HCT116 (cell line): ENCODE data around the gene UGT1A7. TPM values are rescaled to one million over a fixed set of nuclear protein-coding genes. Genes with fewer than 3 reads are reported as not detected.

Source experiments
- ATAC-seq: fragments of 200-7000 bp; cut with Tn5 transposase; 2 replicates; pipeline ENCODE4 v1.9.1; 2020; ENCODE audit warnings: mild to moderate bottlenecking, moderate library complexity
- BruUV-seq: library from RNA; stranded (reverse); fragments of 400-500 nt; replicated peaks from 2 replicates; lab custom pipeline; 2021; lab: Mats Ljungman, UMichigan
- CTCF ChIA-PET: fragments of 300-600 bp; sonication (Branson Sonifier 250); formaldehyde crosslinking; loops from one replicate; lab custom pipeline; 2021; ENCODE audit warnings: antibody characterized with exemption; lab: Charles Lee
- POLR2A ChIA-PET: fragments of 300-600, 350-600 bp; sonication (Branson Sonifier 250); formaldehyde crosslinking; loops from one replicate; lab custom pipeline; 2021; ENCODE audit warnings: antibody characterized with exemption; lab: Charles Lee
- RAD21 ChIA-PET, 2 experiments: fragments of 300-600 bp; sonication (Branson Sonifier 250); formaldehyde crosslinking; loops; one replicate each; lab custom pipeline; 2023; ENCODE audit warnings: low total read pairs in 2 of 2; ENCODE audit not compliant: uncharacterized antibody in 2 of 2, unreplicated experiment in 2 of 2, low non-redundant PET in 1 of 2; lab: Charles Lee
- DNase-seq: peaks from one replicate; pipeline ENCODE4 v3.0.0-alpha.2; 2010; ENCODE audit warnings: low read depth, low spot score
- H2AFZ ChIP-seq: fragments of 200-600 bp; shearing (Covaris generic), sonication (generic); 2 replicates; pipeline ENCODE4 v1.6.1; 2017; ENCODE audit warnings: low read depth, mixed run types, mixed read lengths, antibody characterized with exemption, low read length; ENCODE audit not compliant: poor library complexity, severe bottlenecking
- H3K27ac ChIP-seq: 2 replicates; pipeline ENCODE4 v1.5.1; 2012; ENCODE audit warnings: low read depth, low read length
- H3K27me3 ChIP-seq: fragments of 200-600 bp; sonication (generic); 2 replicates; pipeline ENCODE4 v1.6.1; 2016; ENCODE audit warnings: mixed run types, low read length, mixed read lengths; ENCODE audit not compliant: insufficient read depth
- H3K36me3 ChIP-seq, 2 experiments: fragments of 200-500 bp in 1 of 2; fragments of 200-600 bp in 1 of 2; sonication (Bioruptor generic) in 1 of 2; sonication (generic) in 1 of 2; 2 replicates each; pipeline versions ENCODE4 v1.5.1 to v1.6.1; 2014 to 2016; ENCODE audit warnings: low read length in 2 of 2, inconsistent platforms in 1 of 2, mixed read lengths in 1 of 2, mixed run types in 1 of 2; ENCODE audit not compliant: insufficient read depth in 2 of 2, control insufficient read depth in 1 of 2
- H3K4me1 ChIP-seq, 2 experiments: fragments of 200-600 bp in 1 of 2; sonication (generic) in 1 of 2; 2 replicates each; pipeline versions ENCODE4 v1.5.1 to v1.6.1; 2012 to 2017; ENCODE audit warnings: low read length in 2 of 2, inconsistent platforms in 1 of 2, mild to moderate bottlenecking in 1 of 2, mixed read lengths in 1 of 2, mixed run types in 1 of 2, moderate library complexity in 1 of 2; ENCODE audit not compliant: insufficient read depth in 2 of 2, control insufficient read depth in 1 of 2
- H3K4me2 ChIP-seq: fragments of 200-600 bp; sonication (generic); 2 replicates; pipeline ENCODE4 v1.6.1; 2017; ENCODE audit warnings: mixed run types, low read length, mixed read lengths
- H3K4me3 ChIP-seq, 2 experiments: fragments of 200-600 bp in 1 of 2; sonication (generic) in 1 of 2; replicated peaks in 1 of 2; 2 replicates each; pipeline ENCODE4 v1.5.1; 2011 to 2016; ENCODE audit warnings: low read length in 2 of 2, control low read depth in 1 of 2, low read depth in 1 of 2, mild to moderate bottlenecking in 1 of 2, mixed read lengths in 1 of 2, mixed run types in 1 of 2
- H3K79me2 ChIP-seq: fragments of 200-600 bp; sonication (generic); 2 replicates; pipeline ENCODE4 v1.6.1; 2017; ENCODE audit warnings: mild to moderate bottlenecking, mixed run types, low read length, moderate library complexity, mixed read lengths; ENCODE audit not compliant: insufficient read depth
- H3K9ac ChIP-seq: fragments of 200-600 bp; sonication (generic); 2 replicates; pipeline ENCODE4 v1.6.1; 2016; ENCODE audit warnings: low read length, mixed read lengths
- H3K9me2 ChIP-seq: fragments of 200-600 bp; sonication (generic), shearing (Covaris generic); 2 replicates; pipeline ENCODE4 v1.6.1; 2017; ENCODE audit warnings: mixed run types, mild to moderate bottlenecking, moderate library complexity; ENCODE audit not compliant: insufficient read depth
- H3K9me3 ChIP-seq, 2 experiments: fragments of 200-500 bp in 1 of 2; fragments of 200-600 bp in 1 of 2; sonication (Bioruptor generic) in 1 of 2; sonication (generic) in 1 of 2; 2 replicates each; pipeline ENCODE4 v1.6.1; 2014 to 2017; ENCODE audit warnings: low read length in 2 of 2, mixed read lengths in 2 of 2, inconsistent platforms in 1 of 2, low read depth in 1 of 2, mild to moderate bottlenecking in 1 of 2, mixed run types in 1 of 2, moderate library complexity in 1 of 2; ENCODE audit not compliant: control insufficient read depth in 1 of 2, insufficient read depth in 1 of 2
- H4K20me1 ChIP-seq: fragments of 200-600 bp; sonication (generic), shearing (Covaris generic); 2 replicates; pipeline ENCODE4 v1.6.1; 2017; ENCODE audit warnings: mixed run types, mild to moderate bottlenecking, moderate library complexity; ENCODE audit not compliant: insufficient read depth
- EZH2 ChIP-seq: fragments of 200-600 bp; sonication (generic); IDR thresholded peaks from 2 replicates; pipeline ENCODE4 v1.6.1; 2017; ENCODE audit warnings: antibody characterized with exemption, mixed run types
- EZH2phosphoT487 ChIP-seq: fragments of 200-600 bp; IDR thresholded peaks from 2 replicates; pipeline ENCODE4 v1.6.1; 2018; ENCODE audit warnings: antibody characterized with exemption, borderline replicate concordance
- FOSL1 ChIP-seq: IDR thresholded peaks from 2 replicates; pipeline ENCODE4 v1.6.1; 2012; ENCODE audit warnings: low read depth
- POLR2AphosphoS5 ChIP-seq: IDR thresholded peaks from 2 replicates; pipeline ENCODE4 v1.6.1; 2011; ENCODE audit warnings: mild to moderate bottlenecking, low read depth, low read length, moderate library complexity
- SIN3A ChIP-seq: IDR thresholded peaks from 2 replicates; pipeline ENCODE4 v1.6.1; 2012; ENCODE audit warnings: low read depth
- ZFX ChIP-seq: fragments of 450-650 bp; IDR thresholded peaks from 2 replicates; pipeline ENCODE4 v1.6.1; 2017
- intact Hi-C: fragments of 100-400 bp; cut with micrococcal nuclease; formaldehyde crosslinking; loops from 2 replicates; pipeline ENCODE4 v1.10.0; 2022
- total RNA-seq: library from RNA; stranded (reverse); gene quantifications from one replicate; pipeline ENCODE4 v1.2.1, GENCODE V29; 2021; ENCODE audit not compliant: unreplicated experiment
- TF ChIP-seq, protein P1 (sequence below), 3 experiments: fragments of 200-600 bp in 1 of 3; sonication (generic) in 1 of 3; IDR thresholded peaks in 2 of 3; conservative IDR thresholded peaks in 1 of 3; 2 replicates each; pipeline ENCODE4 v1.5.1; 2012 to 2017; ENCODE audit warnings: low read depth in 2 of 3, low read length in 2 of 3, antibody characterized with exemption in 1 of 3, borderline replicate concordance in 1 of 3, control low read depth in 1 of 3, mild to moderate bottlenecking in 1 of 3, mixed read lengths in 1 of 3, mixed run types in 1 of 3, moderate library complexity in 1 of 3; ENCODE audit not compliant: insufficient read depth in 1 of 3
- TF ChIP-seq, protein P2 (sequence below): IDR thresholded peaks from 2 replicates; pipeline ENCODE4 v1.6.1; 2012

Gene UGT1A7
- total RNA-seq, 1 experiment from 2014 or later: not detected

DNA sequence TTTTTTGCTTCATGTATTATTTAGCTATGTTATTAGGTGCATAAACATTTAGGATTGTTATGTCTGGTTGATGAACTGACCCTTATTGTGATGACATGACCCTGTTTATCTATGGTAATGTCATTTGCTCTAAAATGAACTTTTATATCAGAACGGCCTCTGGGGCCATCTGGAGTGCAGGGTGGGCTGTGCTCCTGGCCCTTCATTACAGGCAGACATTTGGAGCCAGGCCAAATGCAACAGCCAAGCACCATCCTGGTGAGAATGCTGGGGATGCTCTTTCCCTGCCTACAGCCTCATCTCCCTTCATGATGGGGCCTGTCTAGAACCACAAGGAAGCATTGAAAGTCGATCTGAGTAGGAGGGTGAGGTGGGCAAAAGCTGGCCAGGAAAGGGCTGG lies 134.6 kb downstream of the UGT1A7 start:
- Histone ChIP-seq H4K20me1 (no peaks in the 10 kb centered on the region), H2AFZ (no peak overlapping the region), H3K27ac (no peak overlapping the region), H3K9me2 (no peaks in the 10 kb centered on the region), H3K9ac (no peak overlapping the region), H3K4me1 (no peaks in the 10 kb centered on the region), H3K9me3 (no peaks in the 10 kb centered on the region), H3K4me3 (no peak overlapping the region), H3K79me2 (no peaks in the 10 kb centered on the region), H3K36me3 (no peaks in the 10 kb centered on the region), H3K27me3 (no peaks in the 10 kb centered on the region), H3K4me2 (no peak overlapping the region)
- ChIA-PET POLR2A (no interaction called here), RAD21 (no interaction called here), CTCF (no interaction called here)
- ATAC-seq: no peak
- intact Hi-C loops: no loop called here
- no peak for TF ChIP-seq ZFX
- no peak for TF ChIP-seq POLR2AphosphoS5
- TF ChIP-seq EZH2phosphoT487: no peak
- TF ChIP-seq, protein P1, sequence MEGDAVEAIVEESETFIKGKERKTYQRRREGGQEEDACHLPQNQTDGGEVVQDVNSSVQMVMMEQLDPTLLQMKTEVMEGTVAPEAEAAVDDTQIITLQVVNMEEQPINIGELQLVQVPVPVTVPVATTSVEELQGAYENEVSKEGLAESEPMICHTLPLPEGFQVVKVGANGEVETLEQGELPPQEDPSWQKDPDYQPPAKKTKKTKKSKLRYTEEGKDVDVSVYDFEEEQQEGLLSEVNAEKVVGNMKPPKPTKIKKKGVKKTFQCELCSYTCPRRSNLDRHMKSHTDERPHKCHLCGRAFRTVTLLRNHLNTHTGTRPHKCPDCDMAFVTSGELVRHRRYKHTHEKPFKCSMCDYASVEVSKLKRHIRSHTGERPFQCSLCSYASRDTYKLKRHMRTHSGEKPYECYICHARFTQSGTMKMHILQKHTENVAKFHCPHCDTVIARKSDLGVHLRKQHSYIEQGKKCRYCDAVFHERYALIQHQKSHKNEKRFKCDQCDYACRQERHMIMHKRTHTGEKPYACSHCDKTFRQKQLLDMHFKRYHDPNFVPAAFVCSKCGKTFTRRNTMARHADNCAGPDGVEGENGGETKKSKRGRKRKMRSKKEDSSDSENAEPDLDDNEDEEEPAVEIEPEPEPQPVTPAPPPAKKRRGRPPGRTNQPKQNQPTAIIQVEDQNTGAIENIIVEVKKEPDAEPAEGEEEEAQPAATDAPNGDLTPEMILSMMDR (IDR thresholded peaks at IDR 0.05 in 2 of 3, conservative IDR thresholded peaks at IDR 0.05 in 1 of 3; ENCODE audit: borderline replicate concordance in 1 of 3, insufficient read depth in 1 of 3, low read depth in 2 of 3, low read length in 2 of 3): no peak
- DNase-seq: no peak
- BruUV-seq: no TSS peak

DNA sequence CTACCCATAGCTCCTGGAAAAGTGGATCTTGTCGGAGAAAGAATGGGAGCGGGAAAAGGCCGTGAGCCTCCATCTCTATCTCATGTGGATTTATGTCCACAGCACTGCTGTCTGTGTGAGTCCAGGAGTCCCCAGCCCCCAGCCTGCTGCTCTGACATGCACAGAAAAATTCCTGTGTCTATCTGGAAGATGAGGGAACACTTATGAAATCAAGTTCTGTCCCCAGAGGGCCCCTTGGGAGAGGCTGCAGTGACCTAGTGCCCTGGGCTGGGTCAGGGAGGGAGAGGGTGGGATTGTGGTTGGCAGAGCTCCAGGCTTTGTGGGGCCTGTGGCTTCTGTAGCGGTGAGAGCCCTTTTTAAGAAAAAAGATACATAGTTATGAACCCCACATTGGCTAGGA lies 135.1 kb downstream of the UGT1A7 start:
- H2AFZ ChIP-seq: no peak overlapping the region
- H4K20me1 ChIP-seq: no peaks in the 10 kb centered on the region
- no peak for ATAC-seq
- no TSS peak for BruUV-seq
- no peak for DNase-seq
- no peak overlapping the region for H3K9ac ChIP-seq
- H3K4me1 ChIP-seq: no peaks in the 10 kb centered on the region
- no peaks in the 10 kb centered on the region for H3K79me2 ChIP-seq
- H3K27ac ChIP-seq: no peak overlapping the region
- no peaks in the 10 kb centered on the region for H3K27me3 ChIP-seq
- no peaks in the 10 kb centered on the region for H3K9me2 ChIP-seq
- ChIA-PET POLR2A (no interaction called here), RAD21 (no interaction called here), CTCF (no interaction called here)
- no peak overlapping the region for H3K4me3 ChIP-seq
- TF ChIP-seq, protein P2, sequence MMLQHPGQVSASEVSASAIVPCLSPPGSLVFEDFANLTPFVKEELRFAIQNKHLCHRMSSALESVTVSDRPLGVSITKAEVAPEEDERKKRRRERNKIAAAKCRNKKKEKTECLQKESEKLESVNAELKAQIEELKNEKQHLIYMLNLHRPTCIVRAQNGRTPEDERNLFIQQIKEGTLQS: no peak
- TF ChIP-seq SIN3A (no peak), EZH2 (no peak), FOSL1 (no peak)
- intact Hi-C loops: no loop called here
- no peak overlapping the region for H3K4me2 ChIP-seq
- H3K36me3 ChIP-seq: no peaks in the 10 kb centered on the region
- H3K9me3 ChIP-seq: no peaks in the 10 kb centered on the region
